ENCODE measurements around the gene RAB1B. TPM values are rescaled to one million over a fixed set of nuclear protein-coding genes. Genes with fewer than 3 reads are reported as not detected.

The RAB1B gene
- 164 TPM in 2 replicates for total RNA-seq

GRCh38 chr11:66268244-66268951 is at the start of gene RAB1B:
Gene RAB1B, plus strand, starts transcription at chr11:66268639. Its CDS starts 41 bp downstream, at chr11:66268680.
- intact Hi-C loops (cut with micrococcal nuclease) = loop anchor here (1.0 to 10.0 kb wide), 13 partner anchors 14 to 1951 kb away; partner anchors contain the start of genes BANF1, BRMS1, C11orf68 and CFL1

GRCh38 chr11:66218846-66219620 is 49.4 kb upstream of the RAB1B start:
- intact Hi-C loops (cut with micrococcal nuclease) = no loop called here

GRCh38 chr11:66219846-66220565 is 48.4 kb upstream of the RAB1B start:
- intact Hi-C loops (cut with micrococcal nuclease) = no loop called here

GRCh38 chr11:66220566-66220935 is 47.9 kb upstream of the RAB1B start:
- intact Hi-C loops (cut with micrococcal nuclease) = no loop called here

GRCh38 chr11:66221012-66221411 is 47.4 kb upstream of the RAB1B start:
- intact Hi-C loops (cut with micrococcal nuclease) = no loop called here

- intact Hi-C loops (cut with micrococcal nuclease) = loop anchor here (1.0 to 2.0 kb wide), 10 partner anchors 37 to 219 kb away; partner anchors contain the start of genes BANF1, BRMS1, EIF1AD and RAB1B
These were observed 46.7 kb upstream of the RAB1B start for GRCh38 chr11:66221726-66222236.

GRCh38 chr11:66222358-66223149 is 45.9 kb upstream of the RAB1B start:
- intact Hi-C loops (cut with micrococcal nuclease) = loop anchor here (1.0 to 2.0 kb wide), 10 partner anchors 36 to 220 kb away; partner anchors contain the start of genes BANF1, BRMS1, EIF1AD and RAB1B

GRCh38 chr11:66224226-66224855 is 44.1 kb upstream of the RAB1B start:
- intact Hi-C loops (cut with micrococcal nuclease) = no loop called here

GRCh38 chr11:66225066-66225465 is 43.4 kb upstream of the RAB1B start:
- intact Hi-C loops (cut with micrococcal nuclease) = no loop called here

GRCh38 chr11:66226101-66226500 is 42.3 kb upstream of the RAB1B start:
- intact Hi-C loops (cut with micrococcal nuclease) = no loop called here

- intact Hi-C loops (cut with micrococcal nuclease) = no loop called here
These were observed 40.7 kb upstream of the RAB1B start for GRCh38 chr11:66227700-66228099.

- intact Hi-C loops (cut with micrococcal nuclease) = no loop called here
These were observed 39.9 kb upstream of the RAB1B start for GRCh38 chr11:66228521-66228920.

GRCh38 chr11:66230156-66230555 is 38.3 kb upstream of the RAB1B start:
- intact Hi-C loops (cut with micrococcal nuclease) = no loop called here

GRCh38 chr11:66230978-66231377 is 37.5 kb upstream of the RAB1B start:
- intact Hi-C loops (cut with micrococcal nuclease) = no loop called here

- intact Hi-C loops (cut with micrococcal nuclease) = no loop called here
These were observed 36.9 kb upstream of the RAB1B start for GRCh38 chr11:66231561-66231960.

GRCh38 chr11:66232769-66233168 is 35.7 kb upstream of the RAB1B start:
- intact Hi-C loops (cut with micrococcal nuclease) = no loop called here

GRCh38 chr11:66233301-66233700 is 35.1 kb upstream of the RAB1B start:
- intact Hi-C loops (cut with micrococcal nuclease) = no loop called here

- intact Hi-C loops (cut with micrococcal nuclease) = no loop called here
These were observed 33.3 kb upstream of the RAB1B start for GRCh38 chr11:66235141-66235540.

GRCh38 chr11:66237867-66238266 is 30.6 kb upstream of the RAB1B start:
- intact Hi-C loops (cut with micrococcal nuclease) = no loop called here

GRCh38 chr11:66238786-66239413 is 29.5 kb upstream of the RAB1B start:
- intact Hi-C loops (cut with micrococcal nuclease) = no loop called here
